HG02678 (cell line): ENCODE measurements around the gene LMBR1.

Experiments
- ATAC-seq: cut with Tn5 transposase; IDR thresholded peaks from one replicate; pipeline ENCODE4 v1.9.1; 2021; ENCODE audit warnings: mild to moderate bottlenecking, moderate library complexity; ENCODE audit not compliant: unreplicated experiment

The LMBR1 gene

GRCh38 chr7:156635529-156636385 lies 257.2 kb downstream of the LMBR1 start:
- no peak for ATAC-seq

GRCh38 chr7:156634117-156634516 lies 258.9 kb downstream of the LMBR1 start:
- ATAC-seq: no peak

GRCh38 chr7:156629873-156630272 lies 263.1 kb downstream of the LMBR1 start:
- no peak for ATAC-seq

GRCh38 chr7:156628562-156628961 lies 264.4 kb downstream of the LMBR1 start:
- no peak for ATAC-seq
